Endothelial cell of umbilical vein (primary cell): Measurements from ENCODE around the gene PRDM12. TPM values are rescaled to one million over a fixed set of nuclear protein-coding genes. Genes with fewer than 3 reads are reported as not detected.

ENCODE experiments used
- BruUV-seq: library from RNA; stranded (reverse); fragments of 400-500 nt; replicated peaks from 2 replicates; lab custom pipeline; 2021; lab: Mats Ljungman, UMichigan
- CTCF ChIA-PET: fragments of 300-600, 350-600 bp; sonication (Branson Sonifier 250); formaldehyde crosslinking; loops from one replicate; lab custom pipeline; 2021; ENCODE audit warnings: antibody characterized with exemption, inconsistent platforms; lab: Charles Lee
- POLR2A ChIA-PET: fragments of 300-600, 350-600 bp; sonication (Branson Sonifier 250); formaldehyde crosslinking; loops from one replicate; lab custom pipeline; 2021; ENCODE audit warnings: antibody characterized with exemption, inconsistent platforms; lab: Charles Lee
- DNase-seq: peaks from one replicate; pipeline ENCODE4 v3.0.0-alpha.2; 2011; ENCODE audit warnings: low read depth, low spot score
- FAIRE-seq: peaks from 2 replicates; lab custom pipeline; 2011; peaks lifted over from hg19 to GRCh38; lab: Jason Lieb, UNC
- H2AFZ ChIP-seq: 2 replicates; pipeline ENCODE4 v1.6.0; 2012; ENCODE audit warnings: low read depth, low read length, control low read depth, inconsistent platforms
- H3K27ac ChIP-seq: 2 replicates; pipeline ENCODE4 v1.5.1; 2011; ENCODE audit warnings: low read depth, mild to moderate bottlenecking, control low read depth, low read length, moderate library complexity; ENCODE audit not compliant: insufficient read depth
- H3K27me3 ChIP-seq, 2 experiments: 2 replicates each; pipeline versions ENCODE4 v1.6.0 to v1.6.1; 2011; ENCODE audit warnings: low read length in 2 of 2, mixed read lengths in 1 of 2; ENCODE audit not compliant: control insufficient read depth in 2 of 2, insufficient read depth in 2 of 2
- H3K36me3 ChIP-seq, 2 experiments: 2 replicates in 1 of 2; 3 replicates in 1 of 2; pipeline ENCODE4 v1.5.1; 2011; ENCODE audit warnings: low read length in 2 of 2, mild to moderate bottlenecking in 1 of 2, moderate library complexity in 1 of 2; ENCODE audit not compliant: control insufficient read depth in 2 of 2, insufficient read depth in 2 of 2; ENCODE audit errors: extremely low read depth in 1 of 2
- H3K4me1 ChIP-seq: 3 replicates; pipeline ENCODE4 v1.5.1; 2011; ENCODE audit warnings: mild to moderate bottlenecking, low read length; ENCODE audit not compliant: control insufficient read depth, insufficient read depth; ENCODE audit errors: extremely low read depth
- H3K4me2 ChIP-seq: 2 replicates; pipeline ENCODE4 v1.6.1; 2011; ENCODE audit warnings: low read length, control low read depth, mixed read lengths; ENCODE audit not compliant: insufficient read depth
- H3K4me3 ChIP-seq, 3 experiments: fragments of 200-600 bp in 1 of 3; sonication (generic), shearing (Covaris generic) in 1 of 3; replicated peaks in 1 of 3; 2 replicates each; pipeline ENCODE4 v1.5.1; 2011 to 2016; ENCODE audit warnings: control low read depth in 3 of 3, low read length in 3 of 3, mild to moderate bottlenecking in 2 of 3, inconsistent platforms in 1 of 3, low read depth in 1 of 3, moderate library complexity in 1 of 3; ENCODE audit not compliant: insufficient read depth in 1 of 3
- H3K79me2 ChIP-seq: 2 replicates; pipeline ENCODE4 v1.6.0; 2012; ENCODE audit warnings: low read length, inconsistent platforms; ENCODE audit not compliant: control insufficient read depth, insufficient read depth
- H3K9ac ChIP-seq: replicated peaks from 2 replicates; pipeline ENCODE3; 2011; ENCODE audit warnings: low read length, control low read depth; ENCODE audit not compliant: insufficient read depth; ENCODE audit errors: extremely low read depth
- H3K9me1 ChIP-seq: replicated peaks from 3 replicates; pipeline ENCODE4 v1.6.0; 2011; ENCODE audit warnings: mild to moderate bottlenecking, low read length; ENCODE audit not compliant: control insufficient read depth, insufficient read depth; ENCODE audit errors: extremely low read depth
- H3K9me3 ChIP-seq: replicated peaks from 2 replicates; pipeline ENCODE4 v1.5.1; 2012; ENCODE audit warnings: low read length, inconsistent platforms; ENCODE audit not compliant: control insufficient read depth, insufficient read depth
- H4K20me1 ChIP-seq: replicated peaks from 2 replicates; pipeline ENCODE3; 2011; ENCODE audit warnings: mild to moderate bottlenecking, low read length; ENCODE audit not compliant: control insufficient read depth, insufficient read depth; ENCODE audit errors: extremely low read depth
- CTCF ChIP-seq, 2 donors: IDR thresholded peaks; 1 replicate in 1 of 2; 2 replicates in 1 of 2; pipeline ENCODE4 v1.5.1; 2011; ENCODE audit warnings: low read length in 2 of 2, mild to moderate bottlenecking in 2 of 2, moderate library complexity in 2 of 2, control low read depth in 1 of 2, inconsistent platforms in 1 of 2, low read depth in 1 of 2; ENCODE audit not compliant: insufficient read depth in 1 of 2; ENCODE audit errors: extremely low read depth in 1 of 2
- EZH2 ChIP-seq: IDR thresholded peaks from 2 replicates; pipeline ENCODE4 v1.6.1; 2012; ENCODE audit warnings: borderline replicate concordance, low read depth, mild to moderate bottlenecking, moderate library complexity, low read length, inconsistent platforms; ENCODE audit not compliant: severe bottlenecking
- FOS ChIP-seq: IDR thresholded peaks from 2 replicates; pipeline ENCODE4 v1.6.1; 2011; ENCODE audit warnings: mild to moderate bottlenecking, low read length, moderate library complexity, borderline replicate concordance; ENCODE audit not compliant: insufficient read depth
- POLR2AphosphoS5 ChIP-seq: IDR thresholded peaks from 2 replicates; pipeline ENCODE4 v1.6.1; 2012; ENCODE audit warnings: low read depth, mild to moderate bottlenecking, control low read depth, low read length, moderate library complexity; ENCODE audit not compliant: insufficient read depth
- dilution Hi-C: fragments of 300-500 bp; cut with MboI; formaldehyde crosslinking; loops from one replicate; pipeline ENCODE4 v1.15.0; 2019; ENCODE audit warnings: low sequenced_read_pairs; ENCODE audit not compliant: extremely low pct_ligation_motif_present
- intact Hi-C: fragments of 100-400 bp; cut with micrococcal nuclease; formaldehyde crosslinking; loops from one replicate; pipeline ENCODE4 v1.10.0; 2022
- polyA plus RNA-seq, 4 experiments: library from polyadenylated mRNA; depleted of rRNA in 3 of 4; stranded (reverse) in 3 of 4; unstranded in 1 of 4; fragments of >200 nt; gene quantifications; 2 replicates each; pipeline versions ENCODE4 v1.2.1 to v1.2.3, GENCODE V29; 2011 to 2012; ENCODE audit warnings: missing spikeins in 1 of 4
- total RNA-seq: library from RNA; stranded (reverse); gene quantifications from 2 replicates; pipeline ENCODE4 v1.2.3, GENCODE V29; 2021

PRDM12 gene
- total and polyA plus RNA-seq, 2 donors (not counting 3 experiments of a cell fraction or from before 2014, with no cell fraction given), result not detected

GRCh38 chr9:130672466-130672865 is 8.1 kb downstream of the PRDM12 start:
- FAIRE-seq (no peak), DNase-seq (no peak)
- no peak overlapping the region for H3K27ac ChIP-seq
- dilution Hi-C loops (no loop called here), intact Hi-C loops (no loop called here)
- CTCF ChIA-PET, result interaction anchor here (1.0 kb wide), 1 partner anchor 326 kb away, joined by 3 read pairs; no protein-coding TSS in a partner anchor
- no peaks in the 10 kb centered on the region for H3K79me2 ChIP-seq
- no peaks in the 10 kb centered on the region for H3K9me1 ChIP-seq
- H3K4me2 ChIP-seq, result no peak overlapping the region
- H3K27me3 ChIP-seq, result peaks cover 10 to 14% of the 10 kb centered on the region in 2 experiments
- H4K20me1 ChIP-seq, result no peaks in the 10 kb centered on the region
- H3K4me1 ChIP-seq, result no peaks in the 10 kb centered on the region
- POLR2A ChIA-PET, result no interaction called here
- no peak overlapping the region for H2AFZ ChIP-seq
- H3K4me3 ChIP-seq, result no peak overlapping the region
- BruUV-seq, result no TSS peak
- H3K9me3 ChIP-seq, result no peaks in the 10 kb centered on the region
- no peak for TF ChIP-seq CTCF (IDR thresholded peaks at IDR 0.05; ENCODE audit: extremely low read depth in 1 of 2, insufficient read depth in 1 of 2, low read depth in 1 of 2, low read length in 2 of 2)
- TF ChIP-seq EZH2, result no peak
- no peak for TF ChIP-seq POLR2AphosphoS5
- no peak for TF ChIP-seq FOS
- H3K9ac ChIP-seq, result no peak overlapping the region
- H3K36me3 ChIP-seq, result no peaks in the 10 kb centered on the region
